GM12878 (cell line): ENCODE measurements around the gene MAPKAP1. TPM values are rescaled to one million over a fixed set of nuclear protein-coding genes. Genes with fewer than 3 reads are reported as not detected.

ENCODE experiments used
- ATAC-seq: fragments of 200-7000 bp; cut with Tn5 transposase; 3 replicates; pipeline ENCODE4 v1.9.1; 2020; ENCODE audit warnings: mild to moderate bottlenecking, moderate library complexity
- BruUV-seq: library from RNA; stranded (reverse); fragments of 400-500 nt; replicated peaks from 2 replicates; lab custom pipeline; 2021; lab: Mats Ljungman, UMichigan
- CTCF ChIA-PET: fragments of 300-600 bp; sonication (Branson Sonifier 250); formaldehyde crosslinking; extraction: SDS; loops from one replicate; lab custom pipeline; 2021; ENCODE audit warnings: inconsistent platforms; lab: Yijun Ruan, JAX
- POLR2A ChIA-PET: fragments of 350-600 bp; formaldehyde crosslinking; extraction: SDS; loops from one replicate; lab custom pipeline; 2021; ENCODE audit warnings: inconsistent platforms; lab: Charles Lee
- RAD21 ChIA-PET: fragments of 300-600 bp; sonication (Branson Sonifier 250); formaldehyde crosslinking; loops from one replicate; lab custom pipeline; 2023; ENCODE audit warnings: antibody characterized with exemption; ENCODE audit not compliant: unreplicated experiment; lab: Charles Lee
- SMC1A ChIA-PET: fragments of 300-600 bp; sonication (Branson Sonifier 250); formaldehyde crosslinking; loops from one replicate; lab custom pipeline; 2023; ENCODE audit not compliant: unreplicated experiment, uncharacterized antibody; lab: Charles Lee
- DNase-seq: peaks from one replicate; pipeline ENCODE4 v3.0.0-alpha.2; 2011; ENCODE audit warnings: low read depth, low spot score
- FAIRE-seq: peaks from 3 replicates; lab custom pipeline; 2011; peaks lifted over from hg19 to GRCh38; lab: Jason Lieb, UNC
- H2AFZ ChIP-seq: 2 replicates; pipeline ENCODE4 v1.6.0; 2011; ENCODE audit warnings: low read depth, low read length, control low read depth; ENCODE audit not compliant: control insufficient read depth
- H3K27ac ChIP-seq: 2 replicates; pipeline ENCODE4 v1.5.1; 2011; ENCODE audit warnings: control low read depth; ENCODE audit not compliant: control insufficient read depth, insufficient read depth
- H3K27me3 ChIP-seq, 2 experiments: replicated peaks in 1 of 2; 2 replicates each; pipeline versions ENCODE4 v1.6.0 to v1.6.1; 2011; ENCODE audit warnings: low read length in 1 of 2; ENCODE audit not compliant: control insufficient read depth in 2 of 2, insufficient read depth in 2 of 2
- H3K36me3 ChIP-seq, 2 experiments: 2 replicates each; pipeline ENCODE4 v1.5.1; 2011; ENCODE audit warnings: low read length in 1 of 2; ENCODE audit not compliant: control insufficient read depth in 2 of 2, insufficient read depth in 2 of 2
- H3K4me1 ChIP-seq: 2 replicates; pipeline ENCODE4 v1.6.1; 2011; ENCODE audit warnings: mild to moderate bottlenecking, low read length, moderate library complexity, mixed read lengths; ENCODE audit not compliant: control insufficient read depth, insufficient read depth
- H3K4me2 ChIP-seq: 2 replicates; pipeline ENCODE4 v1.6.0; 2011; ENCODE audit warnings: control low read depth; ENCODE audit not compliant: control insufficient read depth, insufficient read depth
- H3K4me3 ChIP-seq: fragments of 200-600 bp; sonication (generic); 2 replicates; pipeline ENCODE4 v1.5.1; 2016
- H3K79me2 ChIP-seq: 2 replicates; pipeline ENCODE4 v1.6.0; 2011; ENCODE audit warnings: low read length; ENCODE audit not compliant: control insufficient read depth, insufficient read depth
- H3K9ac ChIP-seq: 2 replicates; pipeline ENCODE4 v1.8.0; 2011; ENCODE audit warnings: low read length, control low read depth, mixed read lengths; ENCODE audit not compliant: control insufficient read depth, insufficient read depth
- H3K9me3 ChIP-seq: replicated peaks from 3 replicates; pipeline ENCODE4 v1.5.1; 2011; ENCODE audit warnings: mild to moderate bottlenecking, low read length; ENCODE audit not compliant: control insufficient read depth, insufficient read depth
- H4K20me1 ChIP-seq: 2 replicates; pipeline ENCODE4 v1.6.0; 2011; ENCODE audit not compliant: control insufficient read depth, insufficient read depth
- CHD4 ChIP-seq: fragments of 200-600 bp; sonication (generic); IDR thresholded peaks from 2 replicates; pipeline ENCODE4 v1.6.1; 2016; ENCODE audit warnings: mild to moderate bottlenecking
- KDM1A ChIP-seq: fragments of 200-600 bp; sonication (generic); IDR thresholded peaks from 2 replicates; pipeline ENCODE4 v1.6.1; 2016; ENCODE audit warnings: borderline replicate concordance
- POLR2AphosphoS5 ChIP-seq: IDR thresholded peaks from 2 replicates; pipeline ENCODE4 v1.6.1; 2011; ENCODE audit warnings: mild to moderate bottlenecking, low read length, inconsistent platforms
- ZNF274 ChIP-seq: IDR thresholded peaks from one replicate; pipeline ENCODE4 v1.8.0; 2011; ENCODE audit not compliant: insufficient read length, insufficient read depth
- WGBS: methylation state at CpG from one replicate; pipeline ENCODE4 v1.1.6; 2016; ENCODE audit warnings: low lambda C conversion rate; ENCODE audit not compliant: insufficient replicate concordance, insufficient coverage; ENCODE audit errors: missing lambda C conversion rate; 5-methylcytosine and 5-hydroxymethylcytosine counted together
- in situ Hi-C: fragments of 300-500 bp; cut with MboI; formaldehyde crosslinking; loops from 9 replicates; pipeline ENCODE4 v1.14.3; 2018; ENCODE audit warnings: mixed read lengths
- intact Hi-C: fragments of 100-400 bp; cut with micrococcal nuclease; formaldehyde crosslinking; loops from one replicate; pipeline ENCODE4 v1.14.2; 2022; ENCODE audit not compliant: unreplicated experiment
- polyA plus RNA-seq, 11 experiments: library from polyadenylated mRNA; depleted of rRNA in 4 of 11; unstranded in 6 of 11; stranded (reverse) in 5 of 11; fragments of >200 nt; fragmentation: Nextera tagmentation in 4 of 11; fragmentation: Illumina TruSeq in 1 of 11; extraction: Ambion mirVana in 4 of 11; extraction: Trizol in 1 of 11; gene quantifications; 1 replicate in 1 of 11; 2 replicates in 10 of 11; pipeline versions ENCODE4 v1.2.1 to v1.2.3, GENCODE V29; 2011 to 2016; ENCODE audit warnings: inconsistent platforms in 2 of 11, missing spikeins in 2 of 11, low read depth in 1 of 11
- total RNA-seq, 4 experiments: library from RNA; depleted of rRNA in 3 of 4; stranded (reverse); fragments of >200 nt in 3 of 4; fragmentation: Illumina TruSeq in 1 of 4; extraction: Trizol in 1 of 4; gene quantifications; 2 replicates each; pipeline versions ENCODE4 v1.2.1 to v1.2.3, GENCODE V29; 2013 to 2021
- TF ChIP-seq, protein P1 (sequence below): fragments of 450-650 bp; IDR thresholded peaks from 2 replicates; pipeline ENCODE4 v1.6.1; 2017; ENCODE audit warnings: mild to moderate bottlenecking, moderate library complexity

Gene MAPKAP1
- total and polyA plus RNA-seq, 10 of the 15 experiments (the other 5 are each of a cell fraction or from before 2014, with no cell fraction given) = 5.1 to 188 (median 105) TPM

DNA sequence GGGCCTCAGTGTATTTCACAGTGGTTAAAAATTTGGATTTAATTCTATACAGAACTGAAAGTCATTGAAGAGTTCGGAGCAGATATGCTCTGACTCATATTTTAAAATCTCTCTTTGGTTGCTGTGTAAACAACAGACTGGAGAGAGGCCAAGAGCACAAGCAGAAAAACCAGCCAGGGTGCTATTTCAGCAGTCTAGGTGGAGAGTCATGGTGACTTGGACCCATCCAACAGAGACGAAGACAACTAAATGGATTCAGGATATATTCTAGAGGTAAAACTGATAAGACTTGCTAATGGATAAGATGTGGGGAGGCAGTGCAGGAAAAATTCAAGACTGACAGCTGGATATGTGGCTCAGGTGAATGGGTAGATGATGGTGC lies 168.9 kb downstream of the MAPKAP1 start:
- no peaks in the 10 kb centered on the region for H3K79me2 ChIP-seq
- H3K9me3 ChIP-seq = no peaks in the 10 kb centered on the region
- H3K4me1 ChIP-seq = no peaks in the 10 kb centered on the region
- ChIA-PET CTCF (interaction anchor here (0.9 to 7.2 kb wide), 2 partner anchors 8 to 861 kb away, joined by 3 to 45 read pairs; no protein-coding TSS in a partner anchor), POLR2A (no interaction called here), SMC1A (interaction anchor here (0.8 to 5.1 kb wide), 2 partner anchors 7 to 24 kb away, joined by 3 to 29 read pairs; no protein-coding TSS in a partner anchor), RAD21 (no interaction called here)
- H3K27ac ChIP-seq = no peak overlapping the region
- no peak overlapping the region for H3K4me2 ChIP-seq
- no peaks in the 10 kb centered on the region for H4K20me1 ChIP-seq
- ATAC-seq (no peak), DNase-seq (no peak), FAIRE-seq (no peak)
- no TSS peak for BruUV-seq
- H2AFZ ChIP-seq = no peak overlapping the region
- intact Hi-C loops (no loop called here), in situ Hi-C loops (no loop called here)
- TF ChIP-seq KDM1A = no peak
- no peak for TF ChIP-seq ZNF274
- TF ChIP-seq CHD4 = no peak
- no peak for TF ChIP-seq POLR2AphosphoS5
- TF ChIP-seq, protein P1, sequence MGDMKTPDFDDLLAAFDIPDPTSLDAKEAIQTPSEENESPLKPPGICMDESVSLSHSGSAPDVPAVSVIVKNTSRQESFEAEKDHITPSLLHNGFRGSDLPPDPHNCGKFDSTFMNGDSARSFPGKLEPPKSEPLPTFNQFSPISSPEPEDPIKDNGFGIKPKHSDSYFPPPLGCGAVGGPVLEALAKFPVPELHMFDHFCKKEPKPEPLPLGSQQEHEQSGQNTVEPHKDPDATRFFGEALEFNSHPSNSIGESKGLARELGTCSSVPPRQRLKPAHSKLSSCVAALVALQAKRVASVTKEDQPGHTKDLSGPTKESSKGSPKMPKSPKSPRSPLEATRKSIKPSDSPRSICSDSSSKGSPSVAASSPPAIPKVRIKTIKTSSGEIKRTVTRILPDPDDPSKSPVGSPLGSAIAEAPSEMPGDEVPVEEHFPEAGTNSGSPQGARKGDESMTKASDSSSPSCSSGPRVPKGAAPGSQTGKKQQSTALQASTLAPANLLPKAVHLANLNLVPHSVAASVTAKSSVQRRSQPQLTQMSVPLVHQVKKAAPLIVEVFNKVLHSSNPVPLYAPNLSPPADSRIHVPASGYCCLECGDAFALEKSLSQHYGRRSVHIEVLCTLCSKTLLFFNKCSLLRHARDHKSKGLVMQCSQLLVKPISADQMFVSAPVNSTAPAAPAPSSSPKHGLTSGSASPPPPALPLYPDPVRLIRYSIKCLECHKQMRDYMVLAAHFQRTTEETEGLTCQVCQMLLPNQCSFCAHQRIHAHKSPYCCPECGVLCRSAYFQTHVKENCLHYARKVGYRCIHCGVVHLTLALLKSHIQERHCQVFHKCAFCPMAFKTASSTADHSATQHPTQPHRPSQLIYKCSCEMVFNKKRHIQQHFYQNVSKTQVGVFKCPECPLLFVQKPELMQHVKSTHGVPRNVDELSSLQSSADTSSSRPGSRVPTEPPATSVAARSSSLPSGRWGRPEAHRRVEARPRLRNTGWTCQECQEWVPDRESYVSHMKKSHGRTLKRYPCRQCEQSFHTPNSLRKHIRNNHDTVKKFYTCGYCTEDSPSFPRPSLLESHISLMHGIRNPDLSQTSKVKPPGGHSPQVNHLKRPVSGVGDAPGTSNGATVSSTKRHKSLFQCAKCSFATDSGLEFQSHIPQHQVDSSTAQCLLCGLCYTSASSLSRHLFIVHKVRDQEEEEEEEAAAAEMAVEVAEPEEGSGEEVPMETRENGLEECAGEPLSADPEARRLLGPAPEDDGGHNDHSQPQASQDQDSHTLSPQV = no peak
- WGBS = 84% methylated on average over 2 of the region's 2 CpGs
- H3K36me3 ChIP-seq = peaks cover 0 to 3% of the 10 kb centered on the region in 2 experiments; a peak in 3 of 4 replicates
- H3K27me3 ChIP-seq = no peaks in the 10 kb centered on the region
- H3K4me3 ChIP-seq = no peak overlapping the region
- H3K9ac ChIP-seq = no peak overlapping the region
